Muscle of arm (tissue), 12 donors: Measurements from ENCODE around the gene TJAP1. TPM values are rescaled to one million over a fixed set of nuclear protein-coding genes. Genes with fewer than 3 reads are reported as not detected.
"Not testable (repeated sequence)": the region's sequence is repeated elsewhere in the genome, so short reads cannot be mapped to it uniquely, and the experiment has no call there.

Experiments used
- DNase-seq: peaks from one replicate; pipeline ENCODE4 v3.0.0-alpha.2; 2013
- polyA plus RNA-seq, 12 donors: library from polyadenylated mRNA; unstranded; fragments of 120-200 nt; gene quantifications; one replicate each; pipeline ENCODE4 v1.2.1, GENCODE V29; 2013; ENCODE audit not compliant: insufficient read length in 12 of 12

TJAP1 gene
- polyA plus RNA-seq, 12 donors = 21.2 to 38.0 (median 25.5) TPM; not detected in 1

DNA sequence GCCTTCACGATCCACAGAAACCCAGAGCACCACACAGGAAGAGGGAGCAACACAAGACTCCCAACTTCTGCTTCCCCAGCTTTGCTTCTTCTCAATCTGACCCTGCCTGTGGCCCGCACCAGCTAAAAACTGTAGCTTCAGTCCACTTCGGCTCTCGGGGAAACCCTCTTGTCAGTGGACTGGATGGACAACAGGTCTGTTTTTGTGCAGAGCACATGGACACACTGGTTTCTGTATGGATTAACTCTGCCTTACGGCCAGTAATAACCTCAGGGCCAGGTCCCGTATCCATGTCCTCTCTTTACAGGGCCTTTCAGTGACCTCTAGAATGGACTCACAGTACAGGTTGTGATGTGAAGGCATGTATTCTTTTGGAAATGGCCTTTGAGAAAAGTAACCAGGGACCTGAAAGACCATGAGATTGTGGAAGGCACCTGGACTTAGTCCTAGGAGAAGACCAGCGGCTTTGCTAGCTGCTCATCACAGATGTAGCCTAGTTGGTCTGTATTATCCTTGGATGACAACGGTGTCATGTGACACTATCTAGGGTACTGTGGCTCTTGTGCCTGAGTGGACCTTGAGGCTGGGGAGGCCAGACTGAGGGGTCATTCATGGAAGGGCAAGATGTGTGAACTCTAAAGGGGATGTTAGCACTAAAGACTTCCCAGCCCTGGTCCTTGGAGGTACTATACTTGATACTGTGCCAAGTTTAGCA, 45.3 kb downstream of the TJAP1 start:
- DNase-seq = no peak

DNA sequence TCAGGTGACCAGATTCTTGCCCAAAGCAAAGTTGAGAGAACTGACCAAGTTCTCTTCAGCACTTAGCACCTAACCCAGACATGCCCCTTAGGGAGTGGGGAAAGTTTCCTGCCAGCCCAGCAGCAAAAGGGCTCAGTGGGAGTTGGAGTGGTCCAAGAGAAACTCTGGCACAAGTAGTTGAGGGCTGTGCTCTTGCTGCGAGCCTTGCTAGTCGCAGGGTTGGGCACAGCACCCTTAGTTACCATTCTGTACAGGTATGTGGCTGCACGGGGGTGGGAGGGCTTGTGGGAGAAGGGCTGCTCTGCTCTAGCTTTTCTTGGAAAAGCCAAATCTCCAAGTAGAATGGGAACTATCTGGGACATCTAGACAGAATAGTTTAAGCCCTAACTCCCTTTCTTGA, 45.9 kb downstream of the TJAP1 start:
- DNase-seq = no peak

DNA sequence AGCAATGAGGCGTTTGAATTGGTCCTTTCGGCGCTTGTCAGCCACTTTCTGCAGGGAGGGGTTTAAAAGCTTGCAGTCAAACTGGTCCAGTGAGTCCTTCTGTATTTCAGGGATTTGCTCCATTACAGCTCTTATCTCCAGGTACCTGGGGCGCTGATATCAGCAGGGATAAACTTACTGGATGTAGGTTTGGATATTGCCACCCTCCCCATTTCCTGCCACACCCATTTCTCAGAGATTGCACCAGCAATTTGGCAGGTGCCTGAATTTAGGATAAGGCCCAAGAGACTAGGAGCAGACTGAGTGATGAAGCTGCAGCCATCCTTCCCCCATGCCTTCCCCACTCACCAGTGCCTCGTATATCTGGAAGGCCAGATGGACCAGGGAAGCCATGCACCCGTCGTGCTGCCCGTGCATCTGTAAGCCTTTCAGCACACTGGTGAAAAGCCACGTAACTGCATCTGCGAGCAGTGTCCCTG, 47.2 kb downstream of the TJAP1 start:
- no peak for DNase-seq

DNA sequence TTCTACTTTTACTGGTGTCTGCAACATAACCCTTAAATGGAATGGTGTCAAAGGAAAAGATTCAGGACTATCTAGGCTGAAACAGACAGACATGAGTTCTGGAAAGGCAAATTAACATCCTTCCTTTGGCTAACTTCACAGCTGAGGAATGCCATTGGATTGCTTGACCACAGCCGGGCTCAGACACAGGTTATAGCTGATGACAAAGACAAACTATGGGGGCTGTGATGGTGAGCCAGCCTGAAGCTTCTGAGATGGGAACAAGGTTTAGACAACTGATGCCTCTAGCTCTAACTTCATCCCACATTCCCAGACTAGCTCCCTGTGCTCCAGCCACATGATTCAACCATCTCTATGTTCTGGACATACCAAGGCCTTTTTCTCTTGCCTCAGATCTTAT, 54.8 kb downstream of the TJAP1 start:
- no peak for DNase-seq

DNA sequence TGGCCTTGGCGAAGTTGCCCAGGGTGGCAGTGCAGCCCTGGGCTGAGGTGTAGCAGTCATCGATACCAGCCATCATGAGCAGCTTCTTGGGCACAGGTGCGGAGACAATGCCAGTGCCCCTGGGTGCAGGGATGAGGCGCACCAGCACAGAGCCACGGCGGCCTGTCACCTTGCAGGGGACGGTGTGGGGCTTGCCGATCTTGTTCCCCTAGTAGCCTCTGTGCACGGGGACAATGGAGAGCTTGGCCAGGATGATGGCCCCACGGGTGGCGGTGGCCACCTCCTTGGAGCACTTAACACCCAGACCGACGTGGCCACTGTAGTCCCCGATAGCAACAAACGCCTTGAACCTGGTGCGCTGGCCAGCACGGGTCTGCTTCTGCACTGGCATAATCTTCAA, 61.6 kb downstream of the TJAP1 start:
- not testable (repeated sequence) for DNase-seq

DNA sequence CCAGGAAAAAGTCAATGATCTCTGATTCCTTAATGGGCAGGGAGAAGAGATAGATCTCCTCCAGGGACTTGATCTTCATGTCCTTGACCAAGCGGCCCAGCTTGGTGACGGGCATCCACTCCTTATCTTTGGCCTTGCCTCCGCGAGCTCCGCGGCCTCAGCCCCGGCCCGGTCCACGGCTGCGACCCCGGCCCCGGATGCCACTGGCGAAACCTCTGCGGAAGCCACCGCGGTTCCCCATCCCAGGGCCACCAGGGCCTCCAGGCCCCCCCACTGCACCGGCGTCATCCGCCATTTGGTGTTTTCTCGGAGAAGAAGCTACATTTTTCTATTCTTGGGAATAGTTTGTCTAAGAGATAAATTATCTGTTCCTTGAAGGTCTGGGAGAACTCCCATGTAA, 62.0 kb downstream of the TJAP1 start:
- DNase-seq = not testable (repeated sequence)

DNA sequence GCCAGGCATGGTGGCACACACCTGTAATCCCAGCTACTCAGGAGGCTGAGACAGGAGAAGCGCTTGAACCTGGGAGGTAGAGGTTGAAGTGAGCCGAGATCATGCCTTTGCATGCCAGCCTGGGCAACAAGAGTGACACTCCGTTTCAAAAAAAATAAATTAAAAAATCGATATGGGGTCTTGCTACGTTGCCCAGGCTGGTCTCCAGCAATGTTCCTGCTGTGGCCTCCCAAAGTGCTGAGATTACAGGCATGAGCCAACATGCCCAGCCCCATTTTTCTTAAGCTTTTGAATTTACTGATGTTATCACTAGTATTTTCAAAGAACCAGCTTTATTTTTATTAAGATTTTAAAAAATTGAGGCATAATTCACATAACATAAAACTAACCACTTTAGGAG, 63.1 kb downstream of the TJAP1 start:
- DNase-seq = no peak

DNA sequence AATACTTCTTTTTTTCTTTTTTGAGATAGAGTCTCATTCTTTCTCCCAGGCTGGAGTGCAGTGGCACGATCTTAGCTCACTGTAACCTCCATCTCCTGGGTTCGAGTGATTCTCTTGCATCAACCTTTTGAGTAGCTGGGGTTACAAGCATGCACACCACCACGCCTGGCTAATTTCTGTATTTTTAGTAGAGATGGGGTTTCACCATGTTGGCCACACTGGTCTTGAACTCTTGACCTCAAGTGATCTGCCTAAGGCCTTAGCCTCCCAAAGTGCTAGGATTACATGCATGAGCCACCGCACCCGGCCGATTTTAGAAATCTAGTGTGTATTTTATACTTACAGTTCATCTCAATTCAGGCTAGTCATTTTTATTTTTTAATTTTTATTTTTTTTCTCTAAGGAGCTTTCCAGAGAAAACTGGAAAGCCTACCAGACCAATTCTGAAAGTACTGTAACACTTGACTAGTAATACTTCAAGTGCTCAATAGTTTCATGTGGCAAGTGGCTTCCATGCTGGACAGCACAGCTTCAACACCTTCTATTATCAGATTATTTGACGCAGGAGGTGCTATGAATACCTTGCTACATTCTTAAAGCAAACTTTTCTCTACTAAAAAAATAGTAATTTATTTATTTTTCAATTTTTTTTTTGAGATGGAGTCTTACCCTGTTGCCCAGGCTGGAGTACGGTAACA, 64.6 kb downstream of the TJAP1 start:
- no peak for DNase-seq

DNA sequence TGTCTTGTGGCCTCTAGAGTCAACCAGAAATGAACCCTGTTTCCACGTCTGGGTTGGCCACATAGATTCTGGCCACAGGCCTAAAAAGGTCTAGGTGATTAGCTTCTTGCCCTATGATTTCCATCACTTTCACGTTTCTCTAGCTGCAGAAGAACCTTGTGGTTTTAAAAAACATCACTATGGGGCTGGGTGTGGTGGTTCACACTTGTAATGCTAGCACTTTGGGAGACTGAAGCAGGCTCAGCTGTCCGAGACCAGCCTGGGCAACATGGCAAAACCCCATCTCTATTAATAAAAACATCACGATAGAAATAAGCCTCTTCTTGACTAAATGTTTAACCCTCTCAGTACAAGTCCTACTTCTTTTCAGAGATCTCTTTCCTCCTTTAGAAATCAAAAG, 67.1 kb downstream of the TJAP1 start:
- DNase-seq = no peak

DNA sequence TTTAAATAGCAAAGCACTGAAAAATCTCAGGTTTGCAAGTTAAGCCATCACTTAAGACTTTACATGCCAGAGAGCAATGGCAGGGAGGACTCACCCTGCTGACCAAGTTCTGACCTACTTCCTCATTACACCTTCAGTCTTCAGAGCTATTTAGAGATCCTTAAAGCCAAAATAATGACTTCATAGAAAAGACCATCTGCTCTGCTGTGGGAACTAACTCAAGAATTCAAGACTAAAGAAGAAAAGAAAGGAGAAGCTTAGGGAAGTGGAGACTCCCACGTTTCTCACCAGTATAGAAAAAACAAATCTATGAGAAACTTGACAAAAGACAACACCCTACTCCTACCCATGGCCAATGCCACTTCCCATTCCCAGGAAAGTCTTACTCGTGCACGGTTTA, 69.9 kb downstream of the TJAP1 start:
- DNase-seq = no peak

Other genes starting within 250 kb of the TJAP1 start
- 10 to 100 TPM in 11 of 12 donors, not detected in 1; 11.6 to 60.2 (median 16.5) TPM for gene DNPH1, start 248.1 kb upstream of the TJAP1 start, polyA plus RNA-seq
- gene TTBK1, start 234.1 kb upstream of the TJAP1 start, polyA plus RNA-seq = under 1 TPM in 8 of 12 donors, not detected in 4; 0.05 to 0.15 (median 0.07) TPM
- gene SLC22A7, start 179.3 kb upstream of the TJAP1 start, polyA plus RNA-seq = under 1 TPM in 2 of 12 donors, not detected in 10; 0.28 to 0.55 TPM
- 1 to 10 TPM in 7 of 12 donors, under 1 TPM in 3, not detected in 2; 0.49 to 2.8 (median 1.2) TPM for gene CRIP3, start 168.7 kb upstream of the TJAP1 start, polyA plus RNA-seq
- gene ZNF318, start 107.9 kb upstream of the TJAP1 start, polyA plus RNA-seq = 10 to 100 TPM in 11 of 12 donors, not detected in 1; 12.7 to 22.9 (median 15.9) TPM
- gene ABCC10, start 50.0 kb upstream of the TJAP1 start, polyA plus RNA-seq = 10 to 100 TPM in 11 of 12 donors, not detected in 1; 11.8 to 29.7 (median 15.5) TPM
- gene DLK2, start 22.0 kb upstream of the TJAP1 start, polyA plus RNA-seq = 1 to 10 TPM in 10 of 12 donors, not detected in 2; 1.5 to 4.9 (median 2.0) TPM
- gene LRRC73, start 32.8 kb downstream of the TJAP1 start, polyA plus RNA-seq = under 1 TPM in 7 of 12 donors, not detected in 5; 0.10 to 0.18 (median 0.13) TPM
- 10 to 100 TPM in 11 of 12 donors, not detected in 1; 72.9 to 96.0 (median 85.0) TPM for gene YIPF3, start 39.4 kb downstream of the TJAP1 start, polyA plus RNA-seq
- gene POLR1C, start 39.5 kb downstream of the TJAP1 start, polyA plus RNA-seq = 10 to 100 TPM in 10 of 12 donors, not detected in 2; 11.0 to 22.1 (median 16.8) TPM
- gene XPO5, start 98.5 kb downstream of the TJAP1 start, polyA plus RNA-seq = 10 to 100 TPM in 11 of 12 donors, not detected in 1; 22.5 to 39.6 (median 27.7) TPM
- 10 to 100 TPM in 9 of 12 donors, 1 to 10 TPM in 2, not detected in 1; 4.0 to 16.1 (median 12.7) TPM for gene POLH, start 98.6 kb downstream of the TJAP1 start, polyA plus RNA-seq
- gene GTPBP2, start 151.7 kb downstream of the TJAP1 start, polyA plus RNA-seq = 10 to 100 TPM in 11 of 12 donors, not detected in 1; 32.1 to 48.0 (median 38.0) TPM
- 10 to 100 TPM in 10 of 12 donors, not detected in 2; 14.6 to 20.6 (median 17.3) TPM for gene MAD2L1BP, start 158.3 kb downstream of the TJAP1 start, polyA plus RNA-seq
- gene RSPH9, start 167.5 kb downstream of the TJAP1 start, polyA plus RNA-seq = 1 to 10 TPM in 2 of 12 donors, under 1 TPM in 8, not detected in 2; 0.33 to 1.2 (median 0.72) TPM
- gene MRPS18A, start 210.2 kb downstream of the TJAP1 start, polyA plus RNA-seq = 10 to 100 TPM in 11 of 12 donors, not detected in 1; 26.7 to 38.0 (median 31.5) TPM